Subcutaneous adipose tissue (tissue), 4 donors: Measurements from ENCODE around the gene CSTF2. TPM values are rescaled to one million over a fixed set of nuclear protein-coding genes. Genes with fewer than 3 reads are reported as not detected.

Experiments used
- CTCF ChIP-seq: fragments of 450-650 bp; IDR thresholded peaks from one replicate; pipeline ENCODE4 v1.5.1; 2016; ENCODE audit warnings: low read depth, mild to moderate bottlenecking, control low read depth, antibody characterized with exemption, moderate library complexity
- total RNA-seq, 4 donors: library from RNA; depleted of rRNA; stranded (reverse); fragments of >200 nt; gene quantifications; one replicate each; pipeline ENCODE4 v1.1.0, GENCODE V29; 2016

Gene CSTF2
- total RNA-seq, 4 donors from 2014 or later: 6.5 to 12.2 (median 7.1) TPM

GRCh38 chrX:100817340-100817739 is 2.9 kb upstream of the CSTF2 start:
- no peak for TF ChIP-seq CTCF

- no peak for TF ChIP-seq CTCF
Observed at GRCh38 chrX:100819534-100819836, 706 bp upstream of the CSTF2 start.

GRCh38 chrX:100829730-100830129 is 9.5 kb downstream of the CSTF2 start:
- TF ChIP-seq CTCF: no peak

- TF ChIP-seq CTCF: no peak
Observed at GRCh38 chrX:100830143-100830542, 10.0 kb downstream of the CSTF2 start.

- TF ChIP-seq CTCF: no peak
Observed at GRCh38 chrX:100830547-100830946, 10.4 kb downstream of the CSTF2 start.

GRCh38 chrX:100831219-100831946 is 11.2 kb downstream of the CSTF2 start:
- no peak for TF ChIP-seq CTCF

GRCh38 chrX:100850317-100850716 is 30.1 kb downstream of the CSTF2 start:
- no peak for TF ChIP-seq CTCF
